Ovary (tissue), 3 donors: ENCODE results near the gene COL4A5.

Source experiments
- POLR2A ChIP-seq: fragments of 450-650 bp; IDR thresholded peaks from one replicate; pipeline ENCODE4 v1.6.1; 2017; ENCODE audit warnings: antibody characterized with exemption, mild to moderate bottlenecking, moderate library complexity
- TF ChIP-seq, protein P1 (sequence below), 3 donors: fragments of 450-650 bp in 2 of 3; fragments of 200-600 bp in 1 of 3; IDR thresholded peaks; one replicate each; pipeline versions ENCODE4 v1.5.1 to v1.8.0; 2016 to 2022; ENCODE audit warnings: antibody characterized with exemption in 3 of 3, mild to moderate bottlenecking in 1 of 3
- donor health status: DM: no; HTN: no; CAD: no.

GRCh38 chrX:108415891-108416290, 23.7 kb upstream of the COL4A5 start:
- TF ChIP-seq, protein P1, sequence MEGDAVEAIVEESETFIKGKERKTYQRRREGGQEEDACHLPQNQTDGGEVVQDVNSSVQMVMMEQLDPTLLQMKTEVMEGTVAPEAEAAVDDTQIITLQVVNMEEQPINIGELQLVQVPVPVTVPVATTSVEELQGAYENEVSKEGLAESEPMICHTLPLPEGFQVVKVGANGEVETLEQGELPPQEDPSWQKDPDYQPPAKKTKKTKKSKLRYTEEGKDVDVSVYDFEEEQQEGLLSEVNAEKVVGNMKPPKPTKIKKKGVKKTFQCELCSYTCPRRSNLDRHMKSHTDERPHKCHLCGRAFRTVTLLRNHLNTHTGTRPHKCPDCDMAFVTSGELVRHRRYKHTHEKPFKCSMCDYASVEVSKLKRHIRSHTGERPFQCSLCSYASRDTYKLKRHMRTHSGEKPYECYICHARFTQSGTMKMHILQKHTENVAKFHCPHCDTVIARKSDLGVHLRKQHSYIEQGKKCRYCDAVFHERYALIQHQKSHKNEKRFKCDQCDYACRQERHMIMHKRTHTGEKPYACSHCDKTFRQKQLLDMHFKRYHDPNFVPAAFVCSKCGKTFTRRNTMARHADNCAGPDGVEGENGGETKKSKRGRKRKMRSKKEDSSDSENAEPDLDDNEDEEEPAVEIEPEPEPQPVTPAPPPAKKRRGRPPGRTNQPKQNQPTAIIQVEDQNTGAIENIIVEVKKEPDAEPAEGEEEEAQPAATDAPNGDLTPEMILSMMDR (IDR thresholded peaks at IDR 0.05) = no peak
- no peak for TF ChIP-seq POLR2A
